Ammon's horn (tissue), 1 donor: Measurements from ENCODE around the gene AP1G1.
A peak's percentile ranks its signal among the peaks of the same experiment; 100 is the strongest.
"Not testable (repeated sequence)": the region's sequence is repeated elsewhere in the genome, so short reads cannot be mapped to it uniquely, and the experiment has no call there.

Experiments used
- DNase-seq: peaks from one replicate; pipeline ENCODE4 v3.0.0-alpha.2; 2016; ENCODE audit warnings: low spot score

The AP1G1 gene

GRCh38 chr16:71807905-71808592 is 585 bp downstream of the AP1G1 start:
- DNase-seq: peak; percentile 20

GRCh38 chr16:71803305-71803690 is 5.3 kb downstream of the AP1G1 start:
- no peak for DNase-seq

GRCh38 chr16:71796501-71797097 is 12.0 kb downstream of the AP1G1 start:
- no peak for DNase-seq

- DNase-seq: no peak
These were observed 13.7 kb downstream of the AP1G1 start for GRCh38 chr16:71794943-71795342.

GRCh38 chr16:71794018-71794417 is 14.6 kb downstream of the AP1G1 start:
- no peak for DNase-seq

GRCh38 chr16:71792176-71792575 is 16.5 kb downstream of the AP1G1 start:
- DNase-seq: no peak

- DNase-seq: not testable (repeated sequence)
These were observed 18.3 kb downstream of the AP1G1 start for GRCh38 chr16:71790329-71790728.

- no peak for DNase-seq
These were observed 19.5 kb downstream of the AP1G1 start for GRCh38 chr16:71789136-71789535.

- no peak for DNase-seq
These were observed 20.1 kb downstream of the AP1G1 start for GRCh38 chr16:71788578-71788977.

- not testable (repeated sequence) for DNase-seq
These were observed 23.5 kb downstream of the AP1G1 start for GRCh38 chr16:71785143-71785542.

GRCh38 chr16:71784093-71784492 is 24.5 kb downstream of the AP1G1 start:
- no peak for DNase-seq

- no peak for DNase-seq
These were observed 26.9 kb downstream of the AP1G1 start for GRCh38 chr16:71781741-71782140.

GRCh38 chr16:71780521-71781089 is 28.0 kb downstream of the AP1G1 start:
- DNase-seq: no peak

GRCh38 chr16:71778780-71779179 is 29.9 kb downstream of the AP1G1 start:
- DNase-seq: no peak

- DNase-seq: no peak
These were observed 31.3 kb downstream of the AP1G1 start for GRCh38 chr16:71777329-71777728.

GRCh38 chr16:71775949-71776348 is 32.7 kb downstream of the AP1G1 start:
- no peak for DNase-seq

- no peak for DNase-seq
These were observed 37.1 kb downstream of the AP1G1 start for GRCh38 chr16:71771571-71771970.

GRCh38 chr16:71769222-71769621 is 39.4 kb downstream of the AP1G1 start:
- DNase-seq: no peak

- no peak for DNase-seq
These were observed 41.4 kb downstream of the AP1G1 start for GRCh38 chr16:71767060-71767900.

GRCh38 chr16:71762186-71762585 is 46.4 kb downstream of the AP1G1 start:
- no peak for DNase-seq

GRCh38 chr16:71761097-71761496 is 47.5 kb downstream of the AP1G1 start:
- no peak for DNase-seq

GRCh38 chr16:71758293-71758760 is 50.3 kb downstream of the AP1G1 start:
- DNase-seq: no peak

GRCh38 chr16:71754652-71755051 is 54.0 kb downstream of the AP1G1 start:
- no peak for DNase-seq
